DMS79 (cell line): ENCODE results near the gene SUMF2.
"Not testable (repeated sequence)": the region's sequence is repeated elsewhere in the genome, so short reads cannot be mapped to it uniquely, and the experiment has no call there.

Experiments used
- DNase-seq: peaks from one replicate; lab custom pipeline; 2025; lab: John Stamatoyannopoulos, UW

SUMF2 gene

DNA sequence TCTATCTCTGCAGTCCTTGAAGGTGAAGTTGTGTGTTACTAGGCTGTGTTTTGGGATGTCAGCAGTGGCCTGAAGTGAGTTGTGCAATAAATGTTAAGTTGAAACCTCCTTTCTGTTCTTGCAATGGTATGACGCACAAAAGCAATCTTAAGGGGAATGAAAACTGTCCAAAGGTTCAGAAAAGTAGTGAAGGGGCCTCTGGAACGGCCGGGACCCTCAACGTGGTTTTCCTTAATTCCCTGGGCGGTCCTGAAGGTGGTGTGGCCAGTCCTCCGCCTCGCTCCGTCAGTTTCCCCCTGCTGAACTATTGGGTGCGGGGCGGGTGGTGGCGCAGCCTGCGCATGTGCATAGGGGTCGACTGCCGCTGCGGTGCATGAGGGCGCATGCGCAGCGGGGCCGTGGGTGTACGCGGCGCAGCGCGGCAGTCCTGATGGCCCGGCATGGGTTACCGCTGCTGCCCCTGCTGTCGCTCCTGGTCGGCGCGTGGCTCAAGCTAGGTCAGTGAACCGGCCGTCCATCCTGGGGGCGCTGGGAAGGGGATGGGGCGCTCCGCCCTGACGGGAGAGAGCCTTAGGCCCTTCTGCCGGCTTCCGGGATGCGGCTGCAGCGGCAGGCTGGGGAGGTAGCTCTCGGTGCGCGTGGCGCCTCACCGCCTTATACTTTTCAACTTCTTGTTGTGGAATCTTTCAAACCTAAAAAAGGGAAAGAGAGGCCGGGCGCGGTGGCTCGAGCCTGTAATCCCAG, at the start of gene SUMF2:
Gene SUMF2 (plus strand): TSS at position 405 of the 744 bp plus-strand sequence. CDS start 26 bp downstream, at position 431.
- peak; percentile 68 for DNase-seq

DNA sequence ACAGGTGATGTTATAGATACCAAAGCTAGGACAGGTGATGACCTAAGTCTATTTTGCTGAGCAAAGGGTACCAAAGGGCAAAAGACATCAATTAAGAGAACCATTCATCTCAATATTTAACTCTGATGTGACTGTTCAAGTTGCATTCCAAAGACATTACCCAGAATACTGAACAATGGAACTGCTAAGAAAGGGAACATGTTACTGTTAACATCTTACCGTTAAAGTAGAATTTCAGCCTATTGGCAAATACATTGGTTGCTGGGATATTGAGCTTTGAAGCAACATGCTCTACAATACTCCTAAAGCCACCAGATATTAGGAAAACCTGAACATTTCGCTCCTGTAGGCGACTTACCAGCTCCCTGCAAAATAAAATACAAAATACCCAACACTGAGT, 47.1 kb upstream of the SUMF2 start:
- not testable (repeated sequence) for DNase-seq

DNA sequence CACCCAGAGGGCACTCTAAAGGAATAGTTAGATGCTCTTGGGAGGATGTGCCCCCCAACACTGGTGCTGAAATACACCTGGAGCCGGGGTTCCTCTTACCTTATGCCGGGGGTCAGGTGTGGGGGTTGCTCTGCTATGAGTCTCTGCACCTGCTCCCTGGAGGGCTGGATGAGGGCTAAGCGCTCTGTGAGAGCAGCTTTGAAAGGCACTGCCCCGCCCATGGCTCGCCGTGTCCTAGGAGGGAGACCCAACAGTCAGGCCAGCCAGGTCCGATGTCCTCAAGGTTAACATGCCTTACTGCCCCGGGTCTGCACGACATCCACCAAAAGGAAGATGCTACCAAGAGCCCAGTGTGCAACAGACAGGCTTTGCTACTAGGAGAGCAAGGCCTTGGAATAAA, 44.6 kb upstream of the SUMF2 start:
- DNase-seq = no peak

DNA sequence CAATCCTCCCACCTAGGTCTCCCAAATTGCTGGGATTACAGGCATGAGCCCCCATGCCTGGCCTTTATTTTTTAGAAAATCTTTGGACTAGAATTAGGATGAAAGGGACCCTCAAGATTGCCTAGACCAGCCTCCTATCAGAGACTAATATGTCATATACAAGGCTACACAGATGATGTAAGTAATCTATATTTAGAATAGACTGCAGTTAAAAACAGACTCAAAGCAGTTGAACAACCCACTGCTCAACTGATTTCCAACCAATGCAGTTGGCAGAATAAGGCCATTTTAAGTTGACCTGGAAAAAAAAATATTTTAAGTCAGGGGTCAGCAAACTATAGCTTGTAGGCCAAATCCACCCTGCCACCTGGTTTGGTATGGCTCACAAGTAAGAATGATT, 40.6 kb upstream of the SUMF2 start:
- no peak for DNase-seq

DNA sequence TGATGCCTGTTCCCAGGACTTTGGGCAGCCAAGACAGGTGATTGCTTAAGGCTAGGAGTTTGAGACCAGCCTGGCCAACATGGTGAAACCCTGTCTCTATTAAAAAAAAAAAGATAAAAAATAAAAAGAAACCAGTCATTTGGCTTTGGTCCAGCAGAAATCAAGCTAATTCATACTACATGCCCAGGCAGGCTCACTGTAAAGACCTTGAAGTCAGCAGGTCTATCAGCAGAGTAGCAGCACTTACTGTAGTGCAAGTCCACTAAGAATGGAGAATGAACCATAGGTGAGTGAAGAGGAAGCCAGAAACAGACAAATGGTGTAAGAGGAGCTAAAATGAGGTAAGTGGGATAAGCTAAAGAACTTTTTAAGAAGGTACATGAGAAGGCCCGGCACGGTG, 37.5 kb upstream of the SUMF2 start:
- peak; percentile 64 for DNase-seq

DNA sequence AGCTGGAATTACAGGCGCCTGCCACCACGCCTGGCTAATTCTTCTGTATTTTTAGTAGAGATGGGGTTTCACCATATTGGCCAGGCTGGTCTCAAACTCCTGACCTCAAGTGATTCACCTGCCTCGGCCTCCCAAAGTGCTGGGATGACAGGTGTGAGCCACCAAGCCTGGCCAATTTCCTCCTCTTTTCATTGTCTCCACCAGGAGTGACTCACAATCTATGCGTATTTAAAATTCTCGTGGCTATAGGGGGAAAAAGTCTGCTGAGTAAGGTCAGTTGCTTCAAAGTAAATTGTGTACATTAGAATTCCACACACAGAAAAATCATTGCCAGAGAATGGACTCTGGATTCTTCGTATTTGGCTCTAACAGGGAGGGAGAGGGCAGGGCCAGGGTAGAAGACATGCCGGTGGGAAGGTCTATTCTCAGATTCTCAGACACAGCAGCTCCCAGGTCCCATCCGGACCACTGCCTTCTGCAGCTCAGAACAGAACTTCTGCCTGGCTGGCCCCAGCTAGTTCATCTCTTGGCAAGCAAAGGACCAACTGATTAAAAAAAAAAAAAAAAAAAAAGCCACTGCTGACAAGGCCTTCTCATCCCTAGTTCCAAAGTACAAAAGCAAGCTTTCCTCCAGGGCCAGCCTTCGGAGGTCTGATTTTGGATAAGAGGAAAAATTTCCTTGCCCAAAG, 35.0 kb upstream of the SUMF2 start:
- no peak for DNase-seq

DNA sequence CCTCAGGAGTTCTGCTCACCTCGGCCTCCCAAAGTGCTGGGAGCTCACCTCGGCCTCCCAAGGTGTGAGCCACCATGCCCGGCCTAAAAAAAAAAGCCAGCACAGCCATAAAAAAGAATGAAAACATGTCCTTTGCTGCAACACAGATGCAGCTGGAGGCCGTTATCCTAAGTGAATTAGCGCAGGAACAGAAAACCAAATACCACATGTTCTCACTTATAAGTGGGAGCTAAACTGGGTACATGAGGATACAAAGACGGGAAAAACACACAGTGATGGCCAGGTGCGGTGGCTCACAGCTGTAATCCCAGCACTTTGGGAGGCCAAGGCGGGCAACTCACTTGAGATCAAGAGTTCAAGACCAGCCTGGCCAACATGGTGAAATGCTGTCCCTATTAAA, 33.7 kb upstream of the SUMF2 start:
- no peak for DNase-seq

DNA sequence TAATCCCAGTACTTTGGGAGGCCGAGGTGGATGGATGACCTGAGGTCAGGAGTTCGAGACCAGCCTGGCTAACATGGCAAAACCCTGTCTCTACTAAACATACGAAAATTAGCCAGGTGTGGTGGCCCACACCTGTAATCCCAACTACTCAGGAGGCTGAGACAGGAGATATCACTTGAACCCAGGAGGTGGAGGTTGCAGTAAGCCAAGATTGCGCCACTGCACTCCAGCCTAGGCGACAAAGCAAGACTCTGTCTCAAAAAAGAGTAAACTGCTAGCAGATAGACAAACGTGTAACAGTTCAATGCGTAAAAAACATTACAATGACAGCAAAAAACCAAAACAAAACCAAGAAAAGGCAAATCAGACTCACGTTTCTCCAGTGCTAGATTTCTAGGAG, 32.5 kb upstream of the SUMF2 start:
- DNase-seq = not testable (repeated sequence)

DNA sequence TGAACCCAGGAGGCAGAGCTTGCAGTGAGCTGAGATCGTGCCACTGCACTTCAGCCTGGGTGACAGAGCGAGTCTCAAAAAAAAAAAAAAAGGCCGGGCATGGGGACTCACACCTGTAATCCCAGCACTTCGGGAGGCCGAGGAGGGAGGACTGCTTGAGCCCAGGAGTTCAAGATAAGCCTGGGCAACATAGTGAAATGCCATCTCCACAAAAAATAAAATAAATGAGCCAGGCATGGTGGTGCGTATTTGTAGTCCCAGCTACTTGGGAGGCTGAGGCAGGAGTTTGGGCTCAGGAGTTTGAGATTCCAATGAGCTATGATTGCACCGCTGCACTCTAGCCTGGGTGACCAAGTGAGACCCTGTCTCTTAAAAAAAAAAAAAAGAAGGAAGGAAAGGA, 31.5 kb upstream of the SUMF2 start:
- not testable (repeated sequence) for DNase-seq

DNA sequence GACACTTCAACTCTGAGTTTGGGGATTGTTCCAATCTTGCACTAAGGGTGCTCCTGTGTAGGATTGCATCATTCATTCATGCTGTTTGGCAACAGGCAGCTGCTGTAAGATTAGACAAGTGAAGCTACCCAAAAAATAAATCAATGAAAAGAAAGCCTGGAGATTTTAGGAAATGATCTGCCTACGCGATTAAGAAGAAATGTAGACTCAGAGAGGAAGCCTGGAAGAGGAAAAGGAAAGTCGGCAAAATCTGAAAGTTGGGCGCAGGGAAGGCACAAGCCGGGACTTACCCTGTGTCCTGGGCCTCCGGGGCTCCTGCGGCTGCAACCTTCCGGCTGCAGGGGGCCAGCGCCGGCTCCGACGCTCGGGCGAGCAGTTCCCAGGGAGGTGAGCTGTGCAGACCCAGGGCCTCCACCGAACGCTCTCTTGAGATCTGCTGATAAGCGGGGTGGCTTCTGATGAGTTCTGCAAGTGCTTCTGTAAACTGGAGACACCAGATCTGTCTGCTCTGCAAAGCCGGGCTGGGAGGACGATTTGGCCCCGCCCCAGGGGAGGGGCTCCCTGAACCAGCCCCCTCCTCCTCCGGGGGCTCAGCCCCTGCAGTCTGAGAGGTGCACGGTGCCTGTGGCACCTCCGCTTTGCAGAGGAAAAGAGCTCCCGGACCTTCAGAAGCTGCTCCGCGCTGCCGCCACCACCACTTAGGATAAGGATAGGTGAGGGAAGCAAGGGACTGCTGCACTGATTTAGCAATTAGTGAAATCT, 30.2 kb upstream of the SUMF2 start:
- peak; percentile 90 for DNase-seq

DNA sequence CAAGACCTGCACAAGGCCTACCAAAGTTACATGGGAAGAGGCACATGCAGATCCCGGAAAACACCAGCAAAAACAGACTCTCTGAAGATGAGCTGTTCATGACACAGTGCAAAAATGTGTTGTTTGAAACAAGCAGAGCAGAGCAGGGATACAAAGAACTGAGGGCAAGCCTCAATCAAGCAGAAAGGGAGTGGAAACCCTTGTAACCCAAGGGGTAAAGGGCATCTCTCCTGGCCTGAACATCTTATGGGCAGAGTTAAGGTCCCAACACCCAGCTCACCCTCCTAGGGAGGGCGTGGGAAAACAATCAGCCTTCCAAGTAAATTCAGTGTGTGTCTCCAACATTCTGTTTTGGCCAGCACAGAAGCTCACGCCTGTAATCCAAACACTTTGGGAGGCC, 23.4 kb upstream of the SUMF2 start:
- no peak for DNase-seq

DNA sequence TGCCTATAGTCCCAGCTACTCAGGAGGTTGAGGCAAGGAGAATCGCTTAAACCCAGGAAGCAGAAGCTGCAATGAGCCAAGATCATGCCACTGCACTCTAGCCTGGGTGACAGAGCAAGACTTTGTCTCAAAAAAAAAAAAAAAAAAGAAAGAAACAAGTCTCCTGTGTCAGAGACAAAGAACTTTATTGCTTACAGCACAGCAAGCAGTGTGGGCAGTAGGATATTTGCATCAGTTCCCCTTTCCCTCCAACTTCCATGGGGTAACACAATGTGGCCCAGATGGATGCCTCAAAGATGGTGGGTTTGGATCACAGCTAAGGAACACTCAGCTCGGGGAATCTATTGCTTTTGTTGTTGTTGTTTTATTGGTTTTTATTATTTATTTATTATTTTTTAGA, 18.3 kb upstream of the SUMF2 start:
- not testable (repeated sequence) for DNase-seq

DNA sequence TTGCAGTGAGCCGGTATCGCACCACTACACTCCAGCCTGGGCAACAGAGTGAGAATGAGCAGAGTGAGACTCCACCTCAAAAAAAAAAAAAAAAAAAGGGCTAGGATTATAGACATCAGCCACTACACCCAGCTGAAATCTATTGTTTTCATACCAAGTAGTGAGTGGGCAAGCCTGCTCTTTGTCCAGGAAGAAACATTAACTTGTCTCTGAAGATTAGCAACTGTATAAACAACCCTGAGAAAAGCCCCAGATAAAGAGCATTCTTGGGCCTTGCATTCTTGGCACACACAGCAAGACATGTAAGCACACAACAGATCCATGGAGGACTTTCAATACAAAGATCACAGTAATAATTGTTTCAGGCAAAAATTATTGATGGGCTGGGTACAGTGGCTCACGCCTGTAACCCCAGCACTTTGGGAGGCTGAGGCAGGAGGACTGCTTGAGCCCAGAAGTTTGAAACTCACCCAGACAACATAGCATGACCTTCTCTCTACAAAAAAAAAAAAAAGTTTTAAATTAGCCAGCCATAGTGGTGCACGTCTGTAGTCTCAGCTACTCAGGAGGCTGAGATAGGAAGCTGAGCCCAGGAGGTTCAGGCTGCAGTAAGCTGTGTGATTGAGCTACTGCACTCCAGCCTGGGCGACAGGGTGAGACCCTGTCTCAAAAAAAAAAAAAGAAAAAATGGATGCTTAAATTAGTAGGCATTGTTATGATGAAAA, 17.2 kb upstream of the SUMF2 start:
- DNase-seq = no peak

DNA sequence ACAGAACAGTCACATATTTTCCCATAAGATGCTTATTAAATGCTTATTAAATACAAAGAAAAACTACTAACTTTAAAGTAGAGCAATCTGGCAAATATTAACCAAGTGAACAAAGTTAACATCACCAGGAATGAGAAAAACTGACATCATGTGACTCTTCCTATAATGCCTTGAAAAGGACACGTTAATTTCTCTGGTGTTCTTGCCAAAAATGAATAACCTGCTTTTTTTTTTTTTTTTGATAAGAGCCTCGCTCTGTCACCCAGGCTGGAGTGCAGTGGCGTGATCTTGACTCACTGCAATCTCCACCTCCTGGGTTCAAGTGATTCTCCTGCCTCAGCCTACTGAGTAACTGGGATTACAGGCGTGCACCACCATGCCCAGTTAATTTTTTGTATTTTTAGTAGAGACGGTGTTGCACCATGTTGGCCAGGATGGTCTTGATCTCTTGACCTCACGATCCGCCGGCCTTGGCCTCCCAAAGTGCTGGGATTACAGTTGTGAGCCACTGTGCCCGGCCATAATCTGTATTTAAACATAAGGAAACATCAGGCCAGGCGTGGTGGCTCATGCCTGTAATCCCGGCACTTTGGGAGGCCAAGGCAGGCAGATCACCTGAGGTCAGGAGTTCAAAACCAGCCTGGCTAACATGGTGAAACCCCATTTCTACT, 16.5 kb upstream of the SUMF2 start:
- DNase-seq = not testable (repeated sequence)

DNA sequence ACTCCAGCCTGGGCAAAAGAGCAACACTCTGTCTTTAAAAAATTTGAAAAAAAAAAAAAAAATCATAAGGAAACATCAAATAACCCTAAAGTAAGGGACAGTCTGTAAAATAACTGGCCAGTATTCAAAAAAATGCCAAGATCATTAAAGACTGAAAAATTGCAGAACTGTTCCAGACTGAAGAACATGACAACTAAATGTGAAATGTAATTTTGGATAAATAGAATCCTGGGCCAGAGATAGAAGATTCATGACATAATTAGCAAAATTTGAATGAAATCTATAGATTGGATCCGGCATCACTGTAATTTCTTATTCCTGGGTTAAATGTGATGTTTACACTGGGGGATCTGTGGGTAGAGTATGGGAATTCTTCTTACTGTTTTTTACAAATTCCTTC, 15.8 kb upstream of the SUMF2 start:
- DNase-seq = no peak

DNA sequence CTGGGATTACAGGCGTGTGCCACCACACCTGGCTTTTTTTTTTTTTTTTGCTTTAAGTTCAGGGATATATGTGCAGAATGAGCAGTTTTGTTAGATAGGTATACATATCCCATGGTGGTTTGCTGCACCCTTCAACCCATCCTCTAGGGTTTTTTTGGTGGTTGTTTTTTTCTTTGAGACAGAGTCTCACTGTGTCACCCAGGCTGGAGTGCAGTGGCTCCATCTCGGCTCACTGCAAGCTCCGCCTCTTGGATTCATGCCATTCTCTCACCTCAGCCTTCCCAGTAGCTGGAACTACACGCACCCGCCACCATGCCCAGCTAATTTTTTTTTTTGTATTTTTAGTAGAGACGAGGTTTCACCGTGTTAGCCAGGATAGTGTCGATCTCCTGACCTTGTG, 15.3 kb upstream of the SUMF2 start:
- DNase-seq = not testable (repeated sequence)

DNA sequence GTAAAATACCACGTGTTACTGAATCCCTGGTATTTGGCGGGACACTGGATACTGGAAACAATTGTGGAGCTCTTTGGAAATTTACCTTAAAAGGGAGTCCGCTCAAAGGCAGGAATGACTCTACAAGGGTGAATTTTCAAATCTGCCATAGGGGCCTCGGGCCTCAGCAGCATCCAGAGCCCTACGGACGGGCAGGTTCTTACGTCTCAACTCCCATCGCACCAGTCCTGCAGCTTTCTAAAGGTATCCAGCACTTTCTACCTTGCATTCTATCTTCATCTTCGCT, 13.1 kb upstream of the SUMF2 start:
- DNase-seq = no peak

DNA sequence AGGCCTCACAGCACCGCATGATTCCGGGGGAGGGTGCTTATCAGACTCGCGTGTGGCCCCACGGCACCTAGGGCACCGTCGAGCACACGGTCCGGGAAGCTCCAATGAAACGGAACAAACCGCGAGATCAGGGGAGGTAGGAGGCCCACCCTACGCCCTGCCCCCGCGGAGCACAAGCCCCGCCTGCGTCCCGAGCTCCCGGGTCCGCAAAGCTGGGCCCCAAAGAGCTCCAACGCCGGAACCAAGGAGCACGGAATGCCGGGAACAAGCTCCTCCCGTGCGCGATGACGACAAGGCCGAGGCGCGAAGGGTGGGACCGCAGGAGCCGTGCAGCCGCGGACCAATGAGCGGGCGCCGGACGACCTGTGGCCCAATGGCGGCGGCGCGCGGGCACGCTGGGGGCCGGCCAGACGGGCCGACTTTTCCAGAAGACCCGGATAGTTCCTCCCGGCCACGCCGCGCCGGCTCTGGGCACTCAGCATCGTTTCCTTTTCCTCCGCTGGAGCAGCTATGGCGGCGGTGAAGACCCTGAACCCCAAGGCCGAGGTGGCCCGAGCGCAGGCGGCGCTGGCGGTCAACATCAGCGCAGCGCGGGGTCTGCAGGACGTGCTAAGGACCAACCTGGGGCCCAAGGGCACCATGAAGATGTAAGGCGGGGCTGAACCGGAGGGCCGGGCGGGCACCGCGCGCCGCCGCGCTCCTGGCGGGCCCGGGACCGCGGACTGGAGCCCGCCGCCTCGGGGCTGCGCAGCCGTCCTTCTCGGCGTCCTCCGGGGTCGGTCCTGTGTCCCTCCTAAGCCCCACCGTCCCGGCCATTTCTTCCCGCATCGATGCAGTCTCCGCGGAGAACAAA, 12.5 kb upstream of the SUMF2 start, which contains the start of the genes CCT6A and PSPH:
Gene CCT6A (plus strand): TSS at position 427 of the 853 bp plus-strand sequence. CDS start 84 bp downstream, at position 511.
Gene PSPH (minus strand): TSS at position 106 of the 853 bp plus-strand sequence. CDS start 30,232 bp downstream, outside the sequence.
- peak; percentile 98 for DNase-seq

DNA sequence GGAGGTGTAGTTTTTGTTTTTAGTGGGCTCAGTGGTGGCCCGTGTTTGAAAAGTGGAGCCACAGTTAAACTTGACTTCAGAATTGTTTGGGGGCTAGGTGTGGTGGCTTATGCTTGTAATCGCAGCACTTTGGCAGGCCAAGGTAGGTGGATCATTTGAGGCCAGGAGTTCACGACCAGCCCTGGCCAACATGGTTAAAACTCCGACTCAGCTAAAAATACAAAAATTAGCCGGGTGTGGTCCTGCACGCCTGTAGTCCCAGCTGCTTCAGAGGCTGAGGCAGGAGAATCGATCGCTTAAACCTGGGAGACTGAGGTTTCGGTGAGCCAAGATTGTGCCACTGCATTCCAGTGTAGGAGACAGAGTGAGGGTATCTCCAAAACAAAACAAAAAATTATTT, 10.7 kb upstream of the SUMF2 start:
- DNase-seq = no peak

DNA sequence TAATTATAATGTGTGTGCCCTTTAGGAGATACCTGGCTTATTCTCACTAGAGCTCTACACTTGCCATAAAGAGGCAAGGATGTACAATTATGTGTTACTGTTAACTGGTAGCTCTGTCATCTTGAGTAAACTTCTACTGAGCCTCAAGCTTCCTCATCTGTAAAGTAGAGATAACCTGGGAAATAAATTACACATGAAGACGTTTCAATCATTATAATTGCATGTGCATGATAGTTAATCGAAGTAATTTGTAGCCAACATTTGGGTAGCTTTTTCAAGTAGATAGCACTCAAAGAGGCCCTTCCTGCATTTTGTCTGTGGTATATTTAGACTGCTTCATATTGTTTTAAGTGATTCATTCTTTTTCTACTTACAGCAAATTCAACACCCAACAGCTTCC, 10.1 kb upstream of the SUMF2 start:
- no peak for DNase-seq

DNA sequence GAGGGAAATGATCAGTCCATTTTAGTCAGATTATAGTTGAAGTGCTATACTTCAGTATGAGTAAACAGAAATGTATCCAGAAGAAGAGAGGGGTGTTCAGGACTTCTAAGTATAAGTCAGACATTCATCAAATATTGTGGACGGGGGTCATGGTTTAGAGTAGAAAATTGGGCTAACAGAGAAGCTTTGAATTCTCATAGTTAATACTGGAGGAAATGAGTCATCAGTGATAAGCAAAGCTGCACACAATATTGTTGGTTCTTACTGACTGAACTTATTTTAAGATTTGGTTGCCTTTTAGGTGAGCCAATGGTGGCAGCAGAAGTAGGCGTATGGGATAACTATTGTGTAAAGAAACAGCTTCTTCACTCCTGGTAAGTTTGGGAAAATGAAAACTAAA, 1.7 kb upstream of the SUMF2 start:
- DNase-seq = no peak
